HUDEP-2 (cell line): ENCODE data around the gene ITIH5.
A peak's percentile ranks its signal among the peaks of the same experiment; 100 is the strongest.
"Not testable (repeated sequence)": the region's sequence is repeated elsewhere in the genome, so short reads cannot be mapped to it uniquely, and the experiment has no call there.

Source experiments
- DNase-seq, 76 experiments: peaks; one replicate each; lab custom pipeline; 2025; ENCODE audit not compliant: unreplicated experiment in 76 of 76; lab: John Stamatoyannopoulos, UW

The ITIH5 gene

GRCh38 chr10:7689591-7689990 lies 22.8 kb upstream of the ITIH5 start:
- DNase-seq, result no peak

GRCh38 chr10:7687228-7687907 lies 20.6 kb upstream of the ITIH5 start:
- DNase-seq, result peak in 71 of 76 experiments; percentile 7 to 80 (median 51)

- DNase-seq, result no peak
Measured at GRCh38 chr10:7686351-7687171, 19.8 kb upstream of the ITIH5 start.

GRCh38 chr10:7680078-7680477 lies 13.3 kb upstream of the ITIH5 start:
- not testable (repeated sequence) for DNase-seq

- no peak for DNase-seq
Measured at GRCh38 chr10:7679256-7679655, 12.5 kb upstream of the ITIH5 start.

GRCh38 chr10:7672341-7673134 lies 5.8 kb upstream of the ITIH5 start:
- no peak for DNase-seq

- DNase-seq, result no peak
Measured at GRCh38 chr10:7670157-7670556, 3.4 kb upstream of the ITIH5 start.

GRCh38 chr10:7667262-7668141 lies 736 bp upstream of the ITIH5 start:
- no peak for DNase-seq

- no peak for DNase-seq
Measured at GRCh38 chr10:7665767-7666166, 999 bp downstream of the ITIH5 start.

- DNase-seq, result no peak
Measured at GRCh38 chr10:7664707-7665106, 2.1 kb downstream of the ITIH5 start.

- DNase-seq, result no peak
Measured at GRCh38 chr10:7662522-7662921, 4.2 kb downstream of the ITIH5 start.

- DNase-seq, result no peak
Measured at GRCh38 chr10:7659560-7659959, 7.2 kb downstream of the ITIH5 start.

GRCh38 chr10:7657552-7657951 lies 9.2 kb downstream of the ITIH5 start:
- no peak for DNase-seq

GRCh38 chr10:7657079-7657478 lies 9.7 kb downstream of the ITIH5 start:
- DNase-seq, result not testable (repeated sequence)

- no peak for DNase-seq
Measured at GRCh38 chr10:7651853-7652470, 14.8 kb downstream of the ITIH5 start.

GRCh38 chr10:7649673-7650300 lies 17.0 kb downstream of the ITIH5 start:
- DNase-seq, result no peak

GRCh38 chr10:7647062-7647664 lies 19.6 kb downstream of the ITIH5 start:
- no peak for DNase-seq

- no peak for DNase-seq
Measured at GRCh38 chr10:7642491-7643011, 24.2 kb downstream of the ITIH5 start.
